Pancreas (tissue), 10 donors: ENCODE measurements around the gene PRKCB. TPM values are rescaled to one million over a fixed set of nuclear protein-coding genes. Genes with fewer than 3 reads are reported as not detected.

Source experiments
- ATAC-seq, 4 donors: fragments of 200-7000 bp; cut with Tn5 transposase; one replicate each; pipeline versions ENCODE4 v1.8.0 to v1.9.1; 2020; ENCODE audit warnings: mild to moderate bottlenecking in 4 of 4, moderate library complexity in 4 of 4
- DNase-seq, 6 donors: peaks; one replicate each; pipeline ENCODE4 v3.0.0-alpha.2; 2020
- FAIRE-seq: peaks from 2 replicates; lab custom pipeline; 2012; peaks lifted over from hg19 to GRCh38; lab: Jason Lieb, UNC
- H3K27ac ChIP-seq, 4 donors: fragments of 200-600 bp; sonication (generic); 1 replicate in 3 of 4; 2 replicates in 1 of 4; pipeline versions ENCODE4 v1.5.0 to v1.8.0; 2020
- H3K27me3 ChIP-seq, 4 donors: fragments of 200-600 bp; one replicate each; pipeline ENCODE4 v1.8.0; 2021
- H3K36me3 ChIP-seq, 3 donors: fragments of 200-600 bp; sonication (generic) in 1 of 3; one replicate each; pipeline versions ENCODE4 v1.5.0 to v1.8.0; 2020 to 2021
- H3K4me1 ChIP-seq, 3 donors: fragments of 200-600 bp; one replicate each; pipeline ENCODE4 v1.8.0; 2021
- H3K4me3 ChIP-seq, 4 donors: fragments of 200-600 bp; sonication (generic) in 2 of 4; one replicate each; pipeline versions ENCODE4 v1.5.0 to v1.8.0; 2020 to 2021
- H3K9me3 ChIP-seq, 4 donors: fragments of 200-600 bp; one replicate each; pipeline ENCODE4 v1.8.0; 2021
- WGBS, 2 donors: extraction: QIAGEN DNeasy Blood & Tissue Kit; methylation state at CpG; one replicate each; pipeline ENCODE4 v1.1.7; 2013; 5-methylcytosine and 5-hydroxymethylcytosine counted together
- intact Hi-C, 3 donors: fragments of 100-400 bp; cut with DNase I; formaldehyde crosslinking; loops; one replicate each; pipeline versions ENCODE4 v1.11.1 to v1.14.2; 2022
- polyA plus RNA-seq, 2 donors: library from polyadenylated mRNA; stranded (reverse); fragments of 200-250 nt; gene quantifications; one replicate each; pipeline ENCODE4 v1.2.3, GENCODE V29; 2013
- total RNA-seq, 6 donors: library from RNA; stranded (reverse); fragmentation: NEBNext Ultra II Directional in 4 of 6; extraction: Animal tissue kit (Norgen Biotek cat#: 25700) in 4 of 6; gene quantifications; one replicate each; pipeline versions ENCODE4 v1.2.1 to v1.2.4, GENCODE V29; 2021 to 2023
- TF ChIP-seq, protein P1 (sequence below), 4 donors: fragments of 200-600 bp; sonication (generic) in 3 of 4; IDR thresholded peaks; one replicate each; pipeline versions ENCODE4 v1.5.0 to v1.8.0; 2021; ENCODE audit warnings: antibody characterized with exemption in 4 of 4
- donor health status: healthy with polysubstance abuse.
- donor health status: DM: no; HTN: no; CAD: no; lungs with moderate emphysema.
- donor health status: DM: no; HTN: no; CAD: no.
- donor health status: control.
- donor health status: control.
- donor health status: Bipolar disorder and iron deficiency.
- donor health status: DM: yes; HTN: yes; CAD: no.
- donor health status: DM: no; HTN: no; CAD: no.
- donor health status: DM: no; HTN: no; CAD: no.
- donor health status: DM: yes; HTN: yes; CAD: no.

PRKCB gene
- total and polyA plus RNA-seq, 8 donors: 0.19 to 4.3 (median 0.61) TPM

DNA sequence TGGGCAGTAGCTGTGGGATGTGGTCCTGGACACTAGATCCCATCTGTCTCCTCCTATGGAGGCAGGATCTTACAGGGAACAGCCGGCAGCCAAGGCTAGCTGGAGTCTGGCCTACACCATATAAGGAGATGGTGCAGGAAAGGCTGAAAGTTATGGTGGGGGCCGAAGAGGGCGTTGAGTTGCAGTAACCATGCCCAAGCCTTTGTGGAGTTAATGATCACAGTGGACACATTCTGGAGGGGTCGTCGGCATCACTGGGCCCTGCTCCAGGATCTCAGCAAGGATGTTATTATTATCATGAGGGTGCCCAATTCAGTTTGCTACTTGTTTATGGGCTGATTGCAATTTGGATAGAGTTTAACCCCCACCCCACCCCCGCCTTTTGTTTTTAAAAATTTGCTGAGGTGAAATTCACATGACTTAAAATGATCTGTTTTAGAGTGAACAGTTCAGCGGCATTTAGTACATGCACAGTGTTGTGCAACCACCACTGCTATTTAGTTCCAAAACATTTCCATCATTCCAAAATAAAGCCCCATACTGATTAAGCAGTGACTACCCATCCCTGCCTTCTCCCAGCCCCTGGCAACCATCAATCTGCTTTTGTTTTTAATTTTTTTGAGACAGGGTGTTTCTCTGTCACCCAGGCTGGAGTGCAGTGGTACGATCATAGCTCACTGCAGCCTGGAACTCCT is 236.0 kb downstream of the PRKCB start:
- TF ChIP-seq, protein P1, sequence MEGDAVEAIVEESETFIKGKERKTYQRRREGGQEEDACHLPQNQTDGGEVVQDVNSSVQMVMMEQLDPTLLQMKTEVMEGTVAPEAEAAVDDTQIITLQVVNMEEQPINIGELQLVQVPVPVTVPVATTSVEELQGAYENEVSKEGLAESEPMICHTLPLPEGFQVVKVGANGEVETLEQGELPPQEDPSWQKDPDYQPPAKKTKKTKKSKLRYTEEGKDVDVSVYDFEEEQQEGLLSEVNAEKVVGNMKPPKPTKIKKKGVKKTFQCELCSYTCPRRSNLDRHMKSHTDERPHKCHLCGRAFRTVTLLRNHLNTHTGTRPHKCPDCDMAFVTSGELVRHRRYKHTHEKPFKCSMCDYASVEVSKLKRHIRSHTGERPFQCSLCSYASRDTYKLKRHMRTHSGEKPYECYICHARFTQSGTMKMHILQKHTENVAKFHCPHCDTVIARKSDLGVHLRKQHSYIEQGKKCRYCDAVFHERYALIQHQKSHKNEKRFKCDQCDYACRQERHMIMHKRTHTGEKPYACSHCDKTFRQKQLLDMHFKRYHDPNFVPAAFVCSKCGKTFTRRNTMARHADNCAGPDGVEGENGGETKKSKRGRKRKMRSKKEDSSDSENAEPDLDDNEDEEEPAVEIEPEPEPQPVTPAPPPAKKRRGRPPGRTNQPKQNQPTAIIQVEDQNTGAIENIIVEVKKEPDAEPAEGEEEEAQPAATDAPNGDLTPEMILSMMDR (IDR thresholded peaks at IDR 0.05): no peak
- H3K4me3 ChIP-seq: no peak overlapping the region
- 70 to 75% methylated on average over 8 of the region's 8 CpGs for WGBS, 2 donors
- intact Hi-C loops: no loop called here
- H3K27me3 ChIP-seq: no peaks in the 10 kb centered on the region
- H3K36me3 ChIP-seq: no peaks in the 10 kb centered on the region
- FAIRE-seq (no peak), DNase-seq (no peak), ATAC-seq (no peak)
- no peak overlapping the region for H3K27ac ChIP-seq
- H3K4me1 ChIP-seq: no peaks in the 10 kb centered on the region
- no peaks in the 10 kb centered on the region for H3K9me3 ChIP-seq

DNA sequence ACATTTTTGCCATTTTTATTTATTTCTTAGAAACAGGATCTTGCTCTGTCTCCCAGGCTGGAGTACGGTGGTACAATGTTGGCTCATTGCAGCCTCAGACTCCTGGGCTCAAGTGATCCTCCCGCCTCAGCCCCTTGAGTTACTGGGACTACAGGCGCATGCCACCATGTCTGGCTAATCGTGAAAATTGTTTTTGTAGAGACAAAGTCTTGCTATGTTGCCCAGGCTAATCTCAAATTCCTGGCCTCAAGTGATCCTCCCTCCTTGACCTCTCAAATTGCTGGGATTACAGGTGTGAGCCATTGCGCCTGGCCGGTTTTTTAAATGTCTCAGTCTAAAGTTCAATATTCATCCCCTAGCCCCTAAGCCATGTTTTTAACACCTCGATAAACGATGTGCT is 237.5 kb downstream of the PRKCB start:
- ATAC-seq (no peak), DNase-seq (no peak), FAIRE-seq (no peak)
- 65 to 80% methylated on average over 8 of the region's 8 CpGs for WGBS, 2 donors
- no peaks in the 10 kb centered on the region for H3K27me3 ChIP-seq
- intact Hi-C loops: no loop called here
- H3K36me3 ChIP-seq: no peaks in the 10 kb centered on the region
- no peaks in the 10 kb centered on the region for H3K4me1 ChIP-seq
- no peak overlapping the region for H3K4me3 ChIP-seq
- TF ChIP-seq, protein P1 (IDR thresholded peaks at IDR 0.05): no peak
- no peak overlapping the region for H3K27ac ChIP-seq
- no peaks in the 10 kb centered on the region for H3K9me3 ChIP-seq

DNA sequence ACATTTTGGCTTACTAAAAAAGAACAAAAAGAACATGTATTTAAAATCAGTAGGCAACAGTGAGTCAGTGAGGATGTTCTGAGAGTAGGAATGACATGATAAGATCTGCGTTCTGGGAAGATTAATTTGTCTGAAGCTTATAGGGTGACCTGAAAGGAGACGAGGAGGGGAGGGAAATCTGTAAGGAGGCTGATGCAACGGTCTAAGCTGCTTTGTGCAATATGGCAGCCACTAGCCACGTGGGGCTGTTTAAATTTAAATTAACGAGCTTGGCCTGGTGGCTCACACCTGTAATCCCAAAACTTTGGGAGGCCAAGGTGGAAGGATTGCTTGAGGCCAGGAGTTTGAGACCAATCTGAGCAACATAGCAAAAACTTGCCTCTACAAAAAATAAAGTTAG is 238.8 kb downstream of the PRKCB start:
- ATAC-seq (no peak), FAIRE-seq (no peak), DNase-seq (no peak)
- 50 to 57% methylated on average over 5 of the region's 5 CpGs for WGBS, 2 donors
- Histone ChIP-seq H3K4me1 (no peaks in the 10 kb centered on the region), H3K9me3 (no peaks in the 10 kb centered on the region), H3K27ac (no peak overlapping the region), H3K4me3 (no peak overlapping the region), H3K27me3 (no peaks in the 10 kb centered on the region), H3K36me3 (no peaks in the 10 kb centered on the region)
- intact Hi-C loops: no loop called here
- TF ChIP-seq, protein P1 (IDR thresholded peaks at IDR 0.05): no peak

DNA sequence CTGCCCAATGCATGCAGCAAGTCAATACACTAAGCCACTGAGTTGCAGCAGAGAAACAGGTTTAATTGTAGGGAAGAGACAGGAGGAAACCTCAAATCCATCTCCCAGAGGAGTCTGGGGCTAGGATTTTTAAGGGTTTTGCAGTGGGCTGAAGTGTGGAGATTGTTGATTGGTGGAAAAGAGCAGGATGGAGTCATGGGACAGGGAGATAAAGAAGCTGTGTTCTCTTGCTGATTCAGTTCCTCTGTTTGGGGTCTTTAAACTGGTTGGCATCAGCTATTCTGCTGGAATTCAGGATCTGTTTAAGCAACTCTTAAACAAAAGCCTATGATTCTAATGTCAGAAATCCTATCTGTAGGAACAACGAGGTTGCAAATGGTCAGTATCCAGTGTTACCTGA is 239.5 kb downstream of the PRKCB start:
- FAIRE-seq: no peak
- WGBS, 2 donors: 49 to 50% methylated on average over 1 of the region's 1 CpG
- no peak for DNase-seq
- no peak overlapping the region for H3K27ac ChIP-seq
- no peak for ATAC-seq
- intact Hi-C loops: no loop called here
- H3K9me3 ChIP-seq: no peaks in the 10 kb centered on the region
- no peaks in the 10 kb centered on the region for H3K4me1 ChIP-seq
- TF ChIP-seq, protein P1 (IDR thresholded peaks at IDR 0.05): no peak
- no peaks in the 10 kb centered on the region for H3K27me3 ChIP-seq
- no peak overlapping the region for H3K4me3 ChIP-seq
- H3K36me3 ChIP-seq: no peaks in the 10 kb centered on the region

DNA sequence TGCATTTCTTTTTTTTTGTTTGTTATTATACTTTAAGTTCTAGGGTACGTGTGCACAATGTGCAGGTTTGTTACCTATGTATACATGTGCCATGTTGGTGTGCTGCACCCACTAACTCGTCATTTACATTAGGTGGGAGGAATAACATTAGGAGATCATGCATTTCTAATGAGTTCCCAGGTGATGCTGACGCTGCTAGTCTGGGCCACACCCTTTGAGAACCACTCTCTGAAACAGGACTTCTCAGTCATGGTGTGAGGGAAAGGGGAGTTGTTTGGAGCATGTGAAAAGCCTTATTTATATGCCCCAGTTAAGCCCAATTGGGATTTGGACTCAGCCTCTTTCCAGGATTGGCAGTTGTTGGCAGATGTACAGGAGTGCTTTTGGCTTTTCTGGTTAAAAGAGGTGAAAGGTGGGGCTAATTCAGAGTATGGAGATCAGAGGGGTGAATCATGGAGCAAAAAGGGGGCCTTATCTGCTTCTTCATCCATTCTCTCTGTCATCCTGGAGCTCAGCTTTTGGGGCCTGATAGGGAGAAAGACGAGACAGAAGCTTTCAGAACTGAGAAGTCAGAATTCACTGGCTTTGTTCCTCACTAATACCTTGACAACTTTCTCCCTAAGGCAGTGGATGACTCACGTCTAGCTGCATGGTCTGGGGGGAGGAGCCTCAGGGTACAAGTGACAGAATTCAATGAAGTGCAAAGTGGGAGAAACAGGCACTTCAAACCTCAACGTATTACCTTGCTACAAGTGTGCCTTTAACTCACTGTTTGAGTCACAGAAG is 240.3 kb downstream of the PRKCB start:
- WGBS, 2 donors: 31 to 34% methylated on average over 6 of the region's 6 CpGs
- FAIRE-seq (no peak), ATAC-seq (peak in 2 of 4 donors; percentile 24 to 54), DNase-seq (no peak)
- Histone ChIP-seq H3K4me1 (no peaks in the 10 kb centered on the region), H3K4me3 (no peak overlapping the region), H3K36me3 (no peaks in the 10 kb centered on the region), H3K27me3 (no peaks in the 10 kb centered on the region), H3K27ac (no peak overlapping the region), H3K9me3 (no peaks in the 10 kb centered on the region)
- intact Hi-C loops: no loop called here
- TF ChIP-seq, protein P1 (IDR thresholded peaks at IDR 0.05): no peak
